CD4-positive, alpha-beta T cell treated with Interferon gamma for 1 hour (primary cell): ENCODE measurements around the gene ADGRG2.
"Not testable (repeated sequence)": the region's sequence is repeated elsewhere in the genome, so short reads cannot be mapped to it uniquely, and the experiment has no call there.

ENCODE experiments used
- DNase-seq: peaks from one replicate; pipeline ENCODE4 v3.0.0-alpha.2; 2020

The ADGRG2 gene

GRCh38 chrX:19086102-19086772, 36.0 kb downstream of the ADGRG2 start:
- no peak for DNase-seq

GRCh38 chrX:19085666-19086065, 36.6 kb downstream of the ADGRG2 start:
- DNase-seq, result no peak

- no peak for DNase-seq
Observed at GRCh38 chrX:19075754-19076153, 46.5 kb downstream of the ADGRG2 start.

DNA sequence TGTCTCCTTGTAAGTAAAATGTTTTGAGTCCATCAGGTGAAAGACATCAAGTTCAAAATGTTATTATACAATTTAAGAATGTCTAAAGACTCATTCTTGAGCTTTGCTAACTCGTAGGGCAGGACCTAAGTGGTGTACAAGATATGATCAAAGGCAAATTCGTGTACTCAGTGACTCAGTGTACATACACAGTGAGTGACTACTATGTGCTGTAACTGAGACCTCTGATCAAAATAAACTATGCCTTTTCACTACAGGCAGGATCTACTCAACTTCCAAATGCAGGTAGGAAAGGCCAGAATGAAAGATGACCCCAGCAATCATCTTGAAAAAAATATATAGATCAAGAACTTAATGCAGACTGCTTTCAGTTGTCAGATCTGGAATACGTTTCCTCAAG, 49.9 kb downstream of the ADGRG2 start:
- no peak for DNase-seq

- no peak for DNase-seq
Observed at GRCh38 chrX:19070555-19070994, 51.7 kb downstream of the ADGRG2 start.

GRCh38 chrX:19066987-19067386, 55.3 kb downstream of the ADGRG2 start:
- not testable (repeated sequence) for DNase-seq

GRCh38 chrX:19065535-19065934, 56.7 kb downstream of the ADGRG2 start:
- DNase-seq, result no peak

GRCh38 chrX:19064175-19064574, 58.1 kb downstream of the ADGRG2 start:
- no peak for DNase-seq

DNA sequence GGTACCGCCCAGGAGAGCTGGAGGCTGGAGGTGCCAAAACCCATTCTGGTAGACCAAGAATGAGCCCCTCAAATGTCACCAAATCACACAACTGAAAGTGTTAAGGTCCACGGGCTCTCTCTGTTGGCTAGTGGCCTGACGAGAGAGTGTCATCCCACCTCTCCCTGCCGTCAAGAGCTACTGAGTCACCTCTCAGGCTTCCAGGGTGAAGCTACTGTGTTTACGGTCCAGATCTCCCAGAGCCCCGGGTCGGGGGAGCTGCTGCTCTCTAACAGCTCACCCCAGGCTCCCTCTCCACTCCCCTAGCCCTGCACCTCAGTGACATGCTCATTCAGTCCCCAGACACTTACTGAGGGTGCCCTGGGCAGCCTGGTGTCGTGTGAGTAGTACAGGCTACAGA, 59.2 kb downstream of the ADGRG2 start:
- no peak for DNase-seq

DNA sequence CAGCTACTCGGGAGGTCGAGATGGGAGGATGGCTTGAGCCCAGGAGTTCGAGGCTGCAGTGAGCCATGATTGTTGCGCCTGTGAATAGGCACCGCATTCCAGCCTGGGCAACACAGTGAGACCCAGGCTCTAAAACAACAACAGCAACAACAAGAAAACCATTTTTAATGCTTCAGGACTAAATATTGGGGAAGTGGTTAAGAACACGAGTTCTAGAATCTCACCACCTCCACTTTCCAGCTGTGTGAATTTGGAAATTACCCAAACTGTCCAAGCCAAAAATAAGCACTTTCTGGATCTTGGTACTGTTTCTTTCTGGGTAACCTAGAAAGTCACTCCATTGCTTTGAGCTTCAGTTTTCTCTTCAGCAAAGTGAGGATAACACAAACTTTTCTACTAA, 63.2 kb downstream of the ADGRG2 start:
- DNase-seq, result no peak

GRCh38 chrX:19057856-19058255, 64.4 kb downstream of the ADGRG2 start:
- DNase-seq, result no peak

- no peak for DNase-seq
Observed at GRCh38 chrX:19049110-19049509, 73.2 kb downstream of the ADGRG2 start.

DNA sequence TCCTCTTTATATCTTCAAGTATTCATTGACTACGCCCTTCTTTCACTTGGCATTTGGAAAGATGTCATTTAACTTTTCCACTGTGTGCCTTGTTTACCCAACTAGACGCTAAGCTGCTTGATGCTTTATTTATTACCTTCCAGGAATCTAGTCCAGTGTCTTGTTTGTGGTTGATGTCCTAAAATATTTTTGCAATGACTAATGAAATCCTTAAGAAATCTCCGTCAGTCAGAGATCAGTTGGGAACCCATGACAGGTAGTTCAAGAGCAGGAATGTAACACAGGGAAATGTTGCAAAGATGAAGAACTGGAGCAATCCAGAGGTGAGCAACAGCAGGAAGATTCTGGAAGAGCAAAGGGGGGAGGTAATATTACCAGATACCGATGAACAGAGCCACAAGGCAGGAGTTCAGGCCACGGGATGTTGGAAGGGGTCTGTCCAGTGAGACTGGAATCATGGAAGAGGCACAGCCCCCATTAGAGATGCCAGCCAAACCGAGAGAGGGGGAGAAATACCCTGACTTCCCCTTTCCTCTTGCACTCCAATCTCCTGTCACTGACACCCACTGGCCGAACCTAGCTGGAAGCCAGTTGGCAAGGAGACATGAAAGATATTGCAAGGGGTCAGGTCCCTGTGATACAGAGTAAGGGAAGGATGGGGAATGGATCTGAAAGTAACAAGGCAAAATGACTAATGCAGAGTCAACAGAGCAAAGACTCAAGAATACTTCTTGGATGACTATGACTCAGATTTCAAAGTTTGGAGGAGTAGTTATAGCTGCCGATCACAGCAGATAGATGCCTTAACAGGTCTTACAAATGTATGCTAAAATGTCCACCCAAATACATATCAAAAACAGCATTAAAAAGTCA, 75.7 kb downstream of the ADGRG2 start:
- DNase-seq, result no peak

- DNase-seq, result no peak
Observed at GRCh38 chrX:19040373-19040772, 81.9 kb downstream of the ADGRG2 start.

DNA sequence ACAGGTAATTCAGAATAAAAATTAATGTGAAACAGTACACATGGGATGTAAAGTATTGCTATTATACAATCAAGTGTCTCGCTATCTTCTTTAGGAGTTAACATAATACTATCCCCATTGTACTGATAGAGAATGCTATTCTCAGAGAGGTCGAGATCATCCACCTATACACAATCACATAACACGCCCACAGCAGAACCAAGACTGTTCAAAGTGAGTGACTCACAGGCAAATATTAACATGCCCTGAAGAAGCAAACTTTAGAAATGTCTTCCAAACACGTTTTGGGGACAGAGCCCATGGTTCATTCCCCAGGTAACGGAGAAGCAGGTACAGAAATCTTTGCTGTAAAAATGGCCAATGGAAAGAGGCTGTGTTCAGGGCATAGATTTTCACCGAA, 88.2 kb downstream of the ADGRG2 start:
- no peak for DNase-seq

DNA sequence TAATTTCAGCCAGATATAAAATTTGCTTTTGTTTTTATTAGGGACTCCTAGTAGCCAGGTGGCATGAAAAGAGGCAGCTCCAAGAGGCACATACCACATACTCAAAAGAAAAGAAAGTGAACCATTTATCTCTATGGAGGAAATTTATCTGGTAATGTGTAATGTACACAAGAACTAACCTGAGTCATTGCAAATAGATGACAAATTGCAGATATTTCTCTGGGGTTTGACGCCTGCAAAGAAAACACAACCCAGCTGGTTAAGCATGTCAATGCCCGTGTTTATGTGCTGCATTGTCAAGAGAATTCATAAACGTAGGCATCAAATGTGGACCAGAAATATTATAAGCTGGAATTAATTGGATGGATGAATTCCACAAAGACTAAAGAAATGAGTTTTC, 91.5 kb downstream of the ADGRG2 start:
- DNase-seq, result no peak

DNA sequence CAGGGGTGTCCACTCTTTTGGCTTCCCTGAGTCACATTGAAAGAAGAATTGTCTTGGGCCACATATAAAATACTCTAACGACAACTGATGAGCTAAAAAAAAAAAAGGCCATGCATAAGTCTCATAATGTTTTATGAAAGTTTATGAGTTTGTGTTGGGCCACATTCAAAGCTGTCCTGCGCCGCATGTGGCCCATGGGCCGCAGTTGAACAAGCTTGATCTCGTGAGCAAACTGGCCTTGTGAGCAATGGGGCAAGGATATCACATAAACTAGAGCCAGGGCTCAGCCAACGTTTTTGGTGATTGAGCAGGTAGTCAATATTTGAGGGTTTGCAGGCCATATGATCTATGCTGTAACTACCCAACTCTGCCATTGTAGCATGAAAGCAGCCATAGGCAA, 93.7 kb downstream of the ADGRG2 start:
- no peak for DNase-seq

- DNase-seq, result no peak
Observed at GRCh38 chrX:19024366-19024765, 97.9 kb downstream of the ADGRG2 start.

GRCh38 chrX:19019996-19020395, 102.3 kb downstream of the ADGRG2 start:
- no peak for DNase-seq

DNA sequence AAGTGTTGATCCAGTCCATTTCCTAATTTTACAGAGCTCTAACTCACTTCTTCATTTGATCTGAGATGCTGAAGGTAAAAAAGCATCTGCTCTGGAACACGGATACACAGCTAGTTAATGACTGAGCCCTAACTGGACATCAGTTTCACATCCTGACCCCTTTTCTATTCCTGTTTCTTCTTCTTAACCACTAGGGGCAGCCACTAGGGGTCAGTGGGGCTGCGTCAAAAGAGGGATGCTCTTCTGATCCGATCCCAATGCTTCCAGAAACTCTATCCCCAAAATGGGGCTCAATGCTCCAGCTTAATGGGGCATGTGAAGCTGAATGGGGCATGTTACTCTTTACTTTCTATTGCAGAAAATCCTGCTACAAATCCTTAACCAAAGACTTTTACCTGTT, 105.0 kb downstream of the ADGRG2 start:
- DNase-seq, result no peak

GRCh38 chrX:19016614-19017013, 105.7 kb downstream of the ADGRG2 start:
- DNase-seq, result not testable (repeated sequence)

DNA sequence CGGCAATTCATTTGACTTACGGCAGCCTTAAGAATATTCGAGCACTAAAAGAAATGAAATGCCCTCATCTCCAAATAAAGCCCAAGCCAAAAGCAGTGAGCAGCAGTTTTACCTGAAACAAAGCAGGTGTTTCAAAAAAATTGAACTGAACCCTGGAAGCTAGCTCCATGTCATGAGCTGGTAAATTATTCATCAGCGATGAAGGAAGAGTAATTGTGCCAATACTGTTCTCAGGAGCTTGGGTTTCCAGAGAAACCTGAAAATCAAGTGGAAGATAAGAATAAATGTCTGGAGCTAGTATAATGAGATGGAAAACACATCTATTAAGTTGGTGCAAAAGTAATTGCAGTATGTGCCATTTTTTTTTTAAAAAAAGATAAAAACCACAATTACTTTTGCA, 114.4 kb downstream of the ADGRG2 start:
- no peak for DNase-seq

- no peak for DNase-seq
Observed at GRCh38 chrX:19007011-19007410, 115.3 kb downstream of the ADGRG2 start.

DNA sequence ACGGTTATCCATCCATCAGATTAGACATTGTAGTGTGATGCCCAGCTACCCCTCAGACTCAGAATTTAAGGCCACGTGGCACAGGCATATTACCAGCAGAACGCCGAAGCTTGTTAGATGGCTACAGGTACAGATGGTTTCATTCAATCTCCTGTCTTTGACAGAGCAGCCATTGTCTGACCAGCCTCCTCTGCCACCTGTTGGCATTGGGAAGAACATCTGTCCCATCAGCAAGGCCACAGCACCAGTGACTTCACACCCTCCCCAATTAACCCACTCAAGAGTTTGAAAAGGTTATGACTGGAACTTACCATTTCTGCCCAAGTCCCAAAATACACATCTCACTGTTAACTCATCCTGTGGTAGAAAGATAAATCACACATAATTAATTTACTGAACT, 116.4 kb downstream of the ADGRG2 start:
- no peak for DNase-seq
